Measurements from ENCODE around the gene PHF11.
"Not testable (repeated sequence)": the region's sequence is repeated elsewhere in the genome, so short reads cannot be mapped to it uniquely, and the experiment has no call there.

The PHF11 gene

GRCh38 chr13:49560270-49561061 is 64.7 kb downstream of the PHF11 start:
- no peak for TF ChIP-seq CTCF (IDR thresholded peaks at IDR 0.05; ENCODE audit: extremely low read depth, missing control alignments)
- DNase-seq (ENCODE audit: low spot score) = peak; percentile 43

- no peak for DNase-seq (ENCODE audit: low spot score)
- no peak for TF ChIP-seq CTCF (IDR thresholded peaks at IDR 0.05; ENCODE audit: extremely low read depth, missing control alignments)
Observed at GRCh38 chr13:49561062-49561410, 65.3 kb downstream of the PHF11 start.

- TF ChIP-seq CTCF (IDR thresholded peaks at IDR 0.05; ENCODE audit: extremely low read depth, missing control alignments) = no peak
- DNase-seq (ENCODE audit: low spot score) = no peak
Observed at GRCh38 chr13:49563516-49563915, 67.8 kb downstream of the PHF11 start.

- DNase-seq (ENCODE audit: low spot score) = not testable (repeated sequence)
Observed at GRCh38 chr13:49565461-49565860, 69.7 kb downstream of the PHF11 start.

GRCh38 chr13:49566461-49566860 is 70.7 kb downstream of the PHF11 start:
- no peak for DNase-seq (ENCODE audit: low spot score)
- TF ChIP-seq CTCF (IDR thresholded peaks at IDR 0.05; ENCODE audit: extremely low read depth, missing control alignments) = no peak

- no peak for DNase-seq (ENCODE audit: low spot score)
- no peak for TF ChIP-seq CTCF (IDR thresholded peaks at IDR 0.05; ENCODE audit: extremely low read depth, missing control alignments)
Observed at GRCh38 chr13:49567491-49567890, 71.7 kb downstream of the PHF11 start.

GRCh38 chr13:49569993-49570689 is 74.4 kb downstream of the PHF11 start:
- TF ChIP-seq CTCF (IDR thresholded peaks at IDR 0.05; ENCODE audit: extremely low read depth, missing control alignments) = no peak
- peak; percentile 53 for DNase-seq (ENCODE audit: low spot score)
